HG02840 (cell line): ENCODE measurements around the gene RGPD3.
A peak's percentile ranks its signal among the peaks of the same experiment; 100 is the strongest.
"Not testable (repeated sequence)": the region's sequence is repeated elsewhere in the genome, so short reads cannot be mapped to it uniquely, and the experiment has no call there.

Source experiments
- ATAC-seq: cut with Tn5 transposase; IDR thresholded peaks from one replicate; pipeline ENCODE4 v1.9.1; 2021; ENCODE audit warnings: mild to moderate bottlenecking, moderate library complexity, moderate number of reproducible peaks; ENCODE audit not compliant: unreplicated experiment, low FRiP score

RGPD3 gene

GRCh38 chr2:106486551-106487385, 18.6 kb upstream of the RGPD3 start, which contains the start of gene CD8B2:
Gene CD8B2 (plus strand): TSS chr2:106487364. CDS start chr2:106487427, 63 bp downstream.
- ATAC-seq = not testable (repeated sequence)

- not testable (repeated sequence) for ATAC-seq
These were observed 11.3 kb upstream of the RGPD3 start for GRCh38 chr2:106479563-106479962.

- not testable (repeated sequence) for ATAC-seq
These were observed 9.4 kb upstream of the RGPD3 start for GRCh38 chr2:106477647-106478046.

GRCh38 chr2:106470658-106471057, 2.4 kb upstream of the RGPD3 start:
- not testable (repeated sequence) for ATAC-seq

GRCh38 chr2:106467516-106467915, 697 bp downstream of the RGPD3 start:
- not testable (repeated sequence) for ATAC-seq

GRCh38 chr2:106461882-106462281, 6.3 kb downstream of the RGPD3 start:
- ATAC-seq = not testable (repeated sequence)

GRCh38 chr2:106390680-106391079, 77.5 kb downstream of the RGPD3 start:
- not testable (repeated sequence) for ATAC-seq

GRCh38 chr2:106388814-106389410, 79.3 kb downstream of the RGPD3 start:
- not testable (repeated sequence) for ATAC-seq

GRCh38 chr2:106384548-106384947, 83.7 kb downstream of the RGPD3 start:
- ATAC-seq = not testable (repeated sequence)

GRCh38 chr2:106381867-106382266, 86.3 kb downstream of the RGPD3 start:
- ATAC-seq = not testable (repeated sequence)

- not testable (repeated sequence) for ATAC-seq
These were observed 88.6 kb downstream of the RGPD3 start for GRCh38 chr2:106379567-106379966.

- ATAC-seq = not testable (repeated sequence)
These were observed 99.0 kb downstream of the RGPD3 start for GRCh38 chr2:106369182-106369581.

GRCh38 chr2:106366204-106366885, 101.9 kb downstream of the RGPD3 start:
- no peak for ATAC-seq

- ATAC-seq = no peak
These were observed 104.4 kb downstream of the RGPD3 start for GRCh38 chr2:106363791-106364190.

GRCh38 chr2:106362789-106363188, 105.4 kb downstream of the RGPD3 start:
- no peak for ATAC-seq

GRCh38 chr2:106359512-106359911, 108.7 kb downstream of the RGPD3 start:
- no peak for ATAC-seq

GRCh38 chr2:106358521-106358920, 109.7 kb downstream of the RGPD3 start:
- no peak for ATAC-seq

- ATAC-seq = peak; percentile 74
These were observed 110.1 kb downstream of the RGPD3 start for GRCh38 chr2:106358081-106358480.

GRCh38 chr2:106356291-106356690, 111.9 kb downstream of the RGPD3 start:
- no peak for ATAC-seq

- no peak for ATAC-seq
These were observed 114.5 kb downstream of the RGPD3 start for GRCh38 chr2:106353676-106354075.

GRCh38 chr2:106350980-106351379, 117.2 kb downstream of the RGPD3 start:
- no peak for ATAC-seq
